Ascending aorta (tissue), 2 donors: ENCODE data around the gene ACCS. TPM values are rescaled to one million over a fixed set of nuclear protein-coding genes. Genes with fewer than 3 reads are reported as not detected.
A peak's percentile ranks its signal among the peaks of the same experiment; 100 is the strongest.

Experiments
- DNase-seq, 2 donors: peaks; one replicate each; pipeline ENCODE4 v3.0.0-alpha.2; 2019; ENCODE audit warnings: low spot score in 2 of 2
- H3K27ac ChIP-seq, 2 donors: fragments of 200-600 bp; sonication (generic); one replicate each; pipeline ENCODE4 v1.5.1; 2016 to 2017; ENCODE audit warnings: mild to moderate bottlenecking in 1 of 2
- H3K27me3 ChIP-seq: fragments of 200-600 bp; sonication (generic); one replicate; pipeline ENCODE4 v1.5.1; 2017
- H3K36me3 ChIP-seq, 2 donors: fragments of 200-600 bp; sonication (generic); one replicate each; pipeline ENCODE4 v1.5.1; 2016
- H3K4me1 ChIP-seq, 2 donors: fragments of 200-600 bp; sonication (generic); one replicate each; pipeline ENCODE4 v1.5.1; 2016 to 2017; ENCODE audit warnings: mild to moderate bottlenecking in 1 of 2
- H3K4me3 ChIP-seq, 2 donors: fragments of 200-600 bp; sonication (generic); one replicate each; pipeline ENCODE4 v1.5.1; 2016 to 2017; ENCODE audit warnings: mild to moderate bottlenecking in 1 of 2
- H3K9me3 ChIP-seq, 2 donors: fragments of 200-600 bp; sonication (generic); one replicate each; pipeline ENCODE4 v1.5.1; 2016
- intact Hi-C: fragments of 100-400 bp; cut with DNase I; formaldehyde crosslinking; loops from one replicate; pipeline ENCODE4 v1.15.1; 2023
- total RNA-seq: library from RNA; depleted of rRNA; stranded (reverse); fragments of >200 nt; gene quantifications from one replicate; pipeline ENCODE4 v1.1.0, GENCODE V29; 2016
- TF ChIP-seq, protein P1 (sequence below), 3 experiments: fragments of 200-600 bp in 2 of 3; fragments of 450-650 bp in 1 of 3; sonication (generic) in 2 of 3; IDR thresholded peaks; one replicate each; pipeline ENCODE4 v1.5.1; 2016 to 2019; ENCODE audit warnings: antibody characterized with exemption in 3 of 3, mild to moderate bottlenecking in 1 of 3, moderate library complexity in 1 of 3

ACCS gene
- total RNA-seq, 1 donor from 2014 or later = 8.5 TPM

DNA sequence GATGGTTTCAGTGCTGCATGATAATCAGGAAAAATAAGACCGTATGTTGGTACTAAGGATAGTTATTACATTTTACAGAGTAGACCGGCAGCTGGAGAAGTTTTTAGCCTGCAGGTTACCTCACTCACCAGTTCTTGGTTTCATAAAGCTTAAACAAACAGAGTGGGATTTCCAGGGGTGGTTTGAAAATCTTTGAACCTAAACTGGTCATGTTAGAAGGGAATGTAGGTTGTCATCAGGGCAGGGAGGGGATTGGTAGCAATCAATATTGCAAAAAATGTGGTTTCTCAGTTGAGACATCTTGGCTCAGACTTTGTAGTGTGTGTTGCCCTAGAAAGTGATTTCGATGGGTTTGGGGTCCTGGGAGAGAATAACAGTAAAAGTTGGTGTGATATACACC lies 46.9 kb downstream of the ACCS start:
- TF ChIP-seq, protein P1, sequence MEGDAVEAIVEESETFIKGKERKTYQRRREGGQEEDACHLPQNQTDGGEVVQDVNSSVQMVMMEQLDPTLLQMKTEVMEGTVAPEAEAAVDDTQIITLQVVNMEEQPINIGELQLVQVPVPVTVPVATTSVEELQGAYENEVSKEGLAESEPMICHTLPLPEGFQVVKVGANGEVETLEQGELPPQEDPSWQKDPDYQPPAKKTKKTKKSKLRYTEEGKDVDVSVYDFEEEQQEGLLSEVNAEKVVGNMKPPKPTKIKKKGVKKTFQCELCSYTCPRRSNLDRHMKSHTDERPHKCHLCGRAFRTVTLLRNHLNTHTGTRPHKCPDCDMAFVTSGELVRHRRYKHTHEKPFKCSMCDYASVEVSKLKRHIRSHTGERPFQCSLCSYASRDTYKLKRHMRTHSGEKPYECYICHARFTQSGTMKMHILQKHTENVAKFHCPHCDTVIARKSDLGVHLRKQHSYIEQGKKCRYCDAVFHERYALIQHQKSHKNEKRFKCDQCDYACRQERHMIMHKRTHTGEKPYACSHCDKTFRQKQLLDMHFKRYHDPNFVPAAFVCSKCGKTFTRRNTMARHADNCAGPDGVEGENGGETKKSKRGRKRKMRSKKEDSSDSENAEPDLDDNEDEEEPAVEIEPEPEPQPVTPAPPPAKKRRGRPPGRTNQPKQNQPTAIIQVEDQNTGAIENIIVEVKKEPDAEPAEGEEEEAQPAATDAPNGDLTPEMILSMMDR (IDR thresholded peaks at IDR 0.05) = no peak
- no peak overlapping the region for H3K27ac ChIP-seq
- no peak overlapping the region for H3K4me3 ChIP-seq
- intact Hi-C loops = no loop called here
- no peaks in the 10 kb centered on the region for H3K27me3 ChIP-seq
- H3K9me3 ChIP-seq = no peaks in the 10 kb centered on the region
- no peak for DNase-seq
- peaks cover 16 to 74% of the 10 kb centered on the region in 2 donors for H3K36me3 ChIP-seq
- H3K4me1 ChIP-seq = no peaks in the 10 kb centered on the region

DNA sequence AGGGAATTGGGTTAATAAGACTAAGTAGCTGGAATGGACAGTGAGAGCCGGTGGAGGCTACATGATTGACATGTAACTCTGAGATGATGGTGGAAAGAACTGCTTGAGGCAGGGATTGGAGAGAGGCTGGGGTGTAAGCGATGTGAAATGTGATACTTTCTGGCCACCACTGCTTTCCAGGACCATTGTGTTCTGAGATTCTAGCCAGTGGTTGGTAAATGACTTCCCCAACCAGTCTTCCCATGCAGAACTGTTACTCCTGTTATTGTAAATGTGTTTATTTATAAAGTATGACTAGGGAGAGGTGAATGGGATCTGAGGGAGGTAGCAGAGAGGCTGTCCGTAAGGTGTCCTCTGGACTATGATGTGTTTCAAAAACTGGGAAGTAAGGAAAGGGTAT lies 47.5 kb downstream of the ACCS start:
- H3K4me1 ChIP-seq = no peaks in the 10 kb centered on the region
- intact Hi-C loops = no loop called here

DNA sequence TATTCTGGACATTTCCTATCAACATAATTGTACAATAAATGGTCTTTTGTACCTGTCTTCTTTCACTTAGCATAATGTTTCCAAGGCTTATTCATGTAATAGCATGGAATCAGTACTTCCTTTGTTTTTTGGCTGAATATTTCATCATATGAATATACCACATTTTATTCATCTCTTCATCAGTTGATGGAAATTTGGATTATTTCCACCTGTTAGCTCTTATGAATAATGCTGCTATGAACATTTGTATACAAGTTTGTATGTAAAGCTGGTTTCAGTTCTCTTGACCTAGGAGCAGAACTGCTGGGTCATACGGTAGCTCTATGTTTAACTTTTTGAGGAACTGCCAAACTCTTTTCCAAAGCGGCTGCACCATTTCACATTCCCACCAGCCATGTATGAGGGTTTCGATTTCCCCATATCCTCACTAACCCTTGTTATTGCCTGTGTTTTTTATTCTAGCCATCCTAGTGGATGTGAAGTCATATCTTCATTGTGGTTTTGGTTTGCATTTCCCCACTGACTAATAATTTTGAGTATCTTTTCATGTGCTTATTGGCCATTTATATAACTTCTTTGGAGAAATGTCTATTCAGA lies 50.3 kb downstream of the ACCS start:
- Histone ChIP-seq H3K4me3 (no peak overlapping the region), H3K27ac (no peak overlapping the region), H3K4me1 (no peaks in the 10 kb centered on the region), H3K9me3 (no peaks in the 10 kb centered on the region), H3K36me3 (peaks cover 15 to 57% of the 10 kb centered on the region in 2 donors), H3K27me3 (no peaks in the 10 kb centered on the region)
- DNase-seq = no peak
- TF ChIP-seq, protein P1 (IDR thresholded peaks at IDR 0.05) = no peak
- intact Hi-C loops = no loop called here

More for the DNA sequence above, 47.5 kb downstream of the ACCS start:
- Histone ChIP-seq H3K36me3 (peaks cover 10 to 69% of the 10 kb centered on the region in 2 donors), H3K4me3 (no peak overlapping the region), H3K9me3 (no peaks in the 10 kb centered on the region), H3K27ac (no peak overlapping the region), H3K27me3 (no peaks in the 10 kb centered on the region)
- DNase-seq = no peak
- TF ChIP-seq, protein P1 (IDR thresholded peaks at IDR 0.05) = no peak

DNA sequence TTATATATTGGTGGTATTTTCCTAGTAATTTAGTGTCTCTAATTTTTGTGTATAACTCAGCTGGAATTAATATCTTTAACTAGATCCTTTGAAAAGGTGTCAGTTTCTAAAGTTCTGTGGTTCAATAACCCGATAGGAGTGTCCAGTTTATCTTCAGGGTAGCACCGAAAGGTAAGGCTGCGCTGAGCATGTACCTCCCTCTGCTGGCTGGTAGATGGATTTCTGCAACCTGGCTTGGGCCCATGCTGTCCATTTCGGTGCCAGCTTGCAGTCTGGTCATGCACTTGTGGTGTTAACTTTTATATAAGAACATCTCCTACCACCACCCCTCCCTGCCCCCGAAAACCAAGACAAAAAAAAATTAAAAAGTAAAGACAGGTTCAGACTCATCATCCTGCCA lies 54.1 kb downstream of the ACCS start:
- Histone ChIP-seq H3K4me3 (no peak overlapping the region), H3K27ac (no peak overlapping the region), H3K27me3 (no peaks in the 10 kb centered on the region), H3K4me1 (peaks cover 0 to under 1% of the 10 kb centered on the region in 2 donors), H3K9me3 (no peaks in the 10 kb centered on the region), H3K36me3 (peaks cover 7 to 38% of the 10 kb centered on the region in 2 donors)
- no peak for DNase-seq
- intact Hi-C loops = no loop called here
- TF ChIP-seq, protein P1 (IDR thresholded peaks at IDR 0.05) = peak in 2 of 3 experiments; percentile 11 to 44

DNA sequence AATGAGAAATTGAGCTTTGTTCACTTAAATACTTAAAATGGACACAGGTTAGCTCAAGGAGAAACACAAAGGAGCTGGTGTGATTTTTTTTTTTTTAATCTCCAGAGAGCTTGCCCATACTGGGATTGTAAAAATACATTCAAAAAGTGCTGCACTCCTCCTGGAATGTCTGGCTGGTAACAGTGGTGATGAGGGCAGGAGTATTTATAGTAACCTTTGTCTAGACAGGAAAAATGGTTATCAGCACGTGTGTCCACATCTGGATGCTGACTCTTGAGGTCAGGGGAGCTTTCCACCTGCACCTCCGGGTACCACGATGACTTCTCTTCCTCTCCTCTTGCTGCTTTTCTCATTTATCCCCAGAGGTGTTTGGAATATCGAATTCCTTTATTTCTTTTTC lies 59.5 kb downstream of the ACCS start:
- TF ChIP-seq, protein P1 (IDR thresholded peaks at IDR 0.05) = no peak
- no peaks in the 10 kb centered on the region for H3K9me3 ChIP-seq
- H3K27me3 ChIP-seq = no peaks in the 10 kb centered on the region
- H3K27ac ChIP-seq = peak overlapping the region in 1 of 2 donors; percentile 36
- no peak overlapping the region for H3K4me3 ChIP-seq
- H3K36me3 ChIP-seq = peaks cover 21 to 55% of the 10 kb centered on the region in 2 donors
- intact Hi-C loops = no loop called here
- DNase-seq = no peak
- peaks cover 0 to 6% of the 10 kb centered on the region in 2 donors for H3K4me1 ChIP-seq
